Fibroblast of lung (primary cell): ENCODE measurements around the gene CAMK2G. TPM values are rescaled to one million over a fixed set of nuclear protein-coding genes. Genes with fewer than 3 reads are reported as not detected.

ENCODE experiments used
- DNase-seq, 2 donors: peaks; one replicate each; pipeline versions ENCODE4 v3.0.0 to v3.0.0-alpha.2; 2010; ENCODE audit warnings: low read depth in 2 of 2
- H2AFZ ChIP-seq: 2 replicates; pipeline ENCODE4 v1.5.1; 2012; ENCODE audit warnings: low read length, control low read depth, inconsistent platforms
- H3K27ac ChIP-seq: 2 replicates; pipeline ENCODE4 v1.5.1; 2011; ENCODE audit warnings: low read length, control low read depth; ENCODE audit not compliant: insufficient read depth
- H3K27me3 ChIP-seq: 2 replicates; pipeline ENCODE4 v1.5.1; 2011; ENCODE audit warnings: mild to moderate bottlenecking, low read length; ENCODE audit not compliant: control insufficient read depth, insufficient read depth
- H3K36me3 ChIP-seq: 2 replicates; pipeline ENCODE4 v1.5.1; 2011; ENCODE audit warnings: low read length; ENCODE audit not compliant: control insufficient read depth, insufficient read depth
- H3K4me1 ChIP-seq: 2 replicates; pipeline ENCODE4 v1.5.1; 2011; ENCODE audit warnings: low read length; ENCODE audit not compliant: control insufficient read depth, insufficient read depth; ENCODE audit errors: extremely low read depth
- H3K4me2 ChIP-seq: 2 replicates; pipeline ENCODE4 v1.5.1; 2011; ENCODE audit warnings: low read length, control low read depth; ENCODE audit not compliant: insufficient read depth; ENCODE audit errors: extremely low read depth
- H3K4me3 ChIP-seq, 4 experiments: fragments of 200-600 bp in 1 of 4; sonication (generic) in 1 of 4; replicated peaks in 1 of 4; 2 replicates each; pipeline ENCODE4 v1.5.1; 2011 to 2016; ENCODE audit warnings: low read length in 4 of 4, low read depth in 3 of 4, mild to moderate bottlenecking in 3 of 4, control low read depth in 2 of 4, inconsistent platforms in 1 of 4, mixed read lengths in 1 of 4; ENCODE audit not compliant: insufficient read depth in 1 of 4; ENCODE audit errors: control extremely low read depth in 1 of 4
- H3K79me2 ChIP-seq: 2 replicates; pipeline ENCODE4 v1.5.1; 2012; ENCODE audit warnings: mild to moderate bottlenecking, low read length, inconsistent platforms; ENCODE audit not compliant: control insufficient read depth, insufficient read depth
- H3K9ac ChIP-seq: 2 replicates; pipeline ENCODE4 v1.5.1; 2011; ENCODE audit warnings: mild to moderate bottlenecking, low read length, control low read depth; ENCODE audit not compliant: insufficient read depth
- H3K9me3 ChIP-seq: 2 replicates; pipeline ENCODE4 v1.5.1; 2012; ENCODE audit warnings: low read depth, low read length; ENCODE audit not compliant: control insufficient read depth, insufficient read depth
- H4K20me1 ChIP-seq: 2 replicates; pipeline ENCODE4 v1.5.1; 2011; ENCODE audit warnings: low read length; ENCODE audit not compliant: control insufficient read depth, insufficient read depth; ENCODE audit errors: extremely low read depth
- EZH2 ChIP-seq: IDR thresholded peaks from 2 replicates; pipeline ENCODE4 v1.5.1; 2012; ENCODE audit warnings: low read length, control low read depth, mild to moderate bottlenecking; ENCODE audit errors: missing control alignments
- polyA plus RNA-seq, 2 donors: library from polyadenylated mRNA; depleted of rRNA in 1 of 2; stranded (reverse) in 1 of 2; unstranded in 1 of 2; fragments of >200 nt; gene quantifications; 2 replicates each; pipeline ENCODE4 v1.2.1, GENCODE V29; 2011 to 2012; ENCODE audit warnings: missing spikeins in 1 of 2
- total RNA-seq: library from RNA; depleted of rRNA; stranded (reverse); fragments of >200 nt; gene quantifications from 2 replicates; pipeline ENCODE4 v1.2.1, GENCODE V29; 2014
- TF ChIP-seq, protein P1 (sequence below), 2 donors: IDR thresholded peaks in 1 of 2; conservative IDR thresholded peaks in 1 of 2; 1 replicate in 1 of 2; 2 replicates in 1 of 2; pipeline ENCODE4 v1.5.1; 2011 to 2012; ENCODE audit warnings: low read length in 2 of 2, control low read depth in 1 of 2, inconsistent platforms in 1 of 2, low read depth in 1 of 2, mild to moderate bottlenecking in 1 of 2

The CAMK2G gene
- total and polyA plus RNA-seq, 2 donors (not counting 1 experiment from before 2014, with no cell fraction given) = 25.9 to 32.2 TPM

DNA sequence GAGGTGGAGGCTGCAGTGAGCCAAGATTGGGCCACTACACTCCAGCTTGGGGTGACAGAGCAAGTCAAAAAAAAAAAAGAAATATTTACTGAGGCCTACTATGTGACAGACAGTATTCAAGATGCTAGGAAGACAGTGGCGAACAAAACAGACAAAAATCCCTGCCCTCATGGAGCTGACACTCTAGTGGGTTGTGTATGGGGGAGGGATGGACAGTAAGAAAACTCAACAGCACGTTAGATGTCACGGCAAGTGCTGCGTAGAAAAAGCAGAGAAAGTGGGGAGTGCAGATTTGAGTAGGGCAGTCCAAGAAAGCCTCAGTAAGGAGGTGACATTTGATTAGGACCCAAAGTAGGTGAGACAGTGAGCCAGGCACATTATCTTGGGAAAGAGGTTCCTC, 10.1 kb downstream of the CAMK2G start:
- peaks cover 10% of the 10 kb centered on the region for H3K36me3 ChIP-seq
- H3K9ac ChIP-seq = no peak overlapping the region
- no peak overlapping the region for H3K4me3 ChIP-seq
- no peak overlapping the region for H2AFZ ChIP-seq
- H3K4me1 ChIP-seq = peaks cover 12% of the 10 kb centered on the region
- no peak for DNase-seq
- H3K9me3 ChIP-seq = no peaks in the 10 kb centered on the region
- no peak for TF ChIP-seq EZH2
- TF ChIP-seq, protein P1, sequence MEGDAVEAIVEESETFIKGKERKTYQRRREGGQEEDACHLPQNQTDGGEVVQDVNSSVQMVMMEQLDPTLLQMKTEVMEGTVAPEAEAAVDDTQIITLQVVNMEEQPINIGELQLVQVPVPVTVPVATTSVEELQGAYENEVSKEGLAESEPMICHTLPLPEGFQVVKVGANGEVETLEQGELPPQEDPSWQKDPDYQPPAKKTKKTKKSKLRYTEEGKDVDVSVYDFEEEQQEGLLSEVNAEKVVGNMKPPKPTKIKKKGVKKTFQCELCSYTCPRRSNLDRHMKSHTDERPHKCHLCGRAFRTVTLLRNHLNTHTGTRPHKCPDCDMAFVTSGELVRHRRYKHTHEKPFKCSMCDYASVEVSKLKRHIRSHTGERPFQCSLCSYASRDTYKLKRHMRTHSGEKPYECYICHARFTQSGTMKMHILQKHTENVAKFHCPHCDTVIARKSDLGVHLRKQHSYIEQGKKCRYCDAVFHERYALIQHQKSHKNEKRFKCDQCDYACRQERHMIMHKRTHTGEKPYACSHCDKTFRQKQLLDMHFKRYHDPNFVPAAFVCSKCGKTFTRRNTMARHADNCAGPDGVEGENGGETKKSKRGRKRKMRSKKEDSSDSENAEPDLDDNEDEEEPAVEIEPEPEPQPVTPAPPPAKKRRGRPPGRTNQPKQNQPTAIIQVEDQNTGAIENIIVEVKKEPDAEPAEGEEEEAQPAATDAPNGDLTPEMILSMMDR (conservative IDR thresholded peaks at IDR 0.05 in 1 of 2, IDR thresholded peaks at IDR 0.05 in 1 of 2; ENCODE audit: low read depth in 1 of 2, low read length in 2 of 2) = no peak
- no peaks in the 10 kb centered on the region for H4K20me1 ChIP-seq
- no peak overlapping the region for H3K4me2 ChIP-seq
- no peak overlapping the region for H3K27ac ChIP-seq
- no peaks in the 10 kb centered on the region for H3K79me2 ChIP-seq
- no peaks in the 10 kb centered on the region for H3K27me3 ChIP-seq

GRCh38 chr10:73863039-73863817, 11.1 kb downstream of the CAMK2G start:
- H3K27me3 ChIP-seq = no peaks in the 10 kb centered on the region
- no peaks in the 10 kb centered on the region for H4K20me1 ChIP-seq
- H3K4me1 ChIP-seq = peaks cover 13% of the 10 kb centered on the region
- no peak overlapping the region for H3K4me2 ChIP-seq
- H2AFZ ChIP-seq = no peak overlapping the region
- DNase-seq = no peak
- H3K27ac ChIP-seq = no peak overlapping the region
- no peak overlapping the region for H3K4me3 ChIP-seq
- TF ChIP-seq, protein P1 (conservative IDR thresholded peaks at IDR 0.05 in 1 of 2, IDR thresholded peaks at IDR 0.05 in 1 of 2; ENCODE audit: low read depth in 1 of 2, low read length in 2 of 2) = no peak
- H3K79me2 ChIP-seq = no peaks in the 10 kb centered on the region
- no peaks in the 10 kb centered on the region for H3K9me3 ChIP-seq
- H3K36me3 ChIP-seq = peaks cover 8% of the 10 kb centered on the region
- H3K9ac ChIP-seq = no peak overlapping the region

DNA sequence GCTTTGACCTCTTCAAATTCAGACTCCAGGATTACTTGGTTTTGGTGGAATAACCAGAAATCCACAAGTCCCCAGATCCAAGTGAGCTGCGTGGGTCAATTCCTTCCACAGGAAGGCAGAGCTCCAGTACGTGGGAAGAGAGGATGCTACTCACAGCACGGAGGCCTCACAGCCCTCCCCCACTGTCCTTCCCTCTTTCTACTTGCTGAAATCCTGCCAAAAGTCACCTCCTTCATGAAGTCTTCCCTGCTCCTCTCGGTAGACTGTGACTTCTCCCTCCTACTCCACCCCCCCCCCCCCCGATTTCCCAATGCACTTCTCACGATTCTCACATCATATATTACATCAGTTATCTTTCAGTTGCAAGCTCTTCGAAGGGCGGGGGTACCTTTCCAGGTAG, 12.3 kb downstream of the CAMK2G start:
- Histone ChIP-seq H2AFZ (no peak overlapping the region), H3K27ac (no peak overlapping the region), H3K4me2 (no peak overlapping the region), H3K27me3 (no peaks in the 10 kb centered on the region), H3K36me3 (peaks cover 8% of the 10 kb centered on the region), H3K4me1 (peaks cover 8% of the 10 kb centered on the region), H3K9me3 (no peaks in the 10 kb centered on the region), H3K79me2 (no peaks in the 10 kb centered on the region), H3K4me3 (no peak overlapping the region), H4K20me1 (no peaks in the 10 kb centered on the region), H3K9ac (no peak overlapping the region)
- TF ChIP-seq, protein P1 (conservative IDR thresholded peaks at IDR 0.05 in 1 of 2, IDR thresholded peaks at IDR 0.05 in 1 of 2; ENCODE audit: low read depth in 1 of 2, low read length in 2 of 2) = no peak
- no peak for TF ChIP-seq EZH2
- no peak for DNase-seq
